ENCODE data around the gene ATP9A.

ATP9A gene

GRCh38 chr20:51625105-51625504 lies 143.1 kb downstream of the ATP9A start:
- Histone ChIP-seq H3K4me3 (no peak overlapping the region), H3K27ac (no peak overlapping the region)
- no peak for DNase-seq (ENCODE audit: low spot score)
- TF ChIP-seq CTCF (IDR thresholded peaks at IDR 0.05) = no peak

GRCh38 chr20:51624157-51624731 lies 143.9 kb downstream of the ATP9A start:
- DNase-seq (ENCODE audit: low spot score) = no peak

GRCh38 chr20:51623255-51623654 lies 144.9 kb downstream of the ATP9A start:
- Histone ChIP-seq H3K27ac (no peak overlapping the region), H3K4me3 (no peak overlapping the region)
- no peak for DNase-seq (ENCODE audit: low spot score)
- no peak for TF ChIP-seq CTCF (IDR thresholded peaks at IDR 0.05)

More at GRCh38 chr20:51624157-51624731, 143.9 kb downstream of the ATP9A start:
- TF ChIP-seq CTCF (IDR thresholded peaks at IDR 0.05) = peak; percentile 30
- H3K27ac ChIP-seq = no peak overlapping the region
- H3K4me3 ChIP-seq = no peak overlapping the region

GRCh38 chr20:51622004-51622874 lies 146.0 kb downstream of the ATP9A start:
- no peak overlapping the region for H3K27ac ChIP-seq
- TF ChIP-seq CTCF (IDR thresholded peaks at IDR 0.05) = no peak
- no peak overlapping the region for H3K4me3 ChIP-seq
- no peak for DNase-seq (ENCODE audit: low spot score)

- TF ChIP-seq CTCF (IDR thresholded peaks at IDR 0.05) = no peak
- no peak for DNase-seq (ENCODE audit: low spot score)
- Histone ChIP-seq H3K4me3 (no peak overlapping the region), H3K27ac (no peak overlapping the region)
These were observed 147.8 kb downstream of the ATP9A start for GRCh38 chr20:51620432-51620831.

GRCh38 chr20:51616060-51616459 lies 152.1 kb downstream of the ATP9A start:
- TF ChIP-seq CTCF (IDR thresholded peaks at IDR 0.05) = no peak
- DNase-seq (ENCODE audit: low spot score) = no peak
- Histone ChIP-seq H3K4me3 (no peak overlapping the region), H3K27ac (no peak overlapping the region)

- TF ChIP-seq CTCF (IDR thresholded peaks at IDR 0.05) = no peak
- Histone ChIP-seq H3K4me3 (no peak overlapping the region), H3K27ac (no peak overlapping the region)
- DNase-seq (ENCODE audit: low spot score) = no peak
These were observed 153.5 kb downstream of the ATP9A start for GRCh38 chr20:51614687-51615086.

Data from coronary artery (tissue), 2 donors.